Tibial artery (tissue), 4 donors: ENCODE data around the gene LARP1B.
"Not testable (repeated sequence)": the region's sequence is repeated elsewhere in the genome, so short reads cannot be mapped to it uniquely, and the experiment has no call there.

ENCODE experiments used
- DNase-seq, 2 donors: peaks; one replicate each; pipeline ENCODE4 v3.0.0-alpha.2; 2019
- H3K27ac ChIP-seq, 2 donors: fragments of 200-600 bp; sonication (generic) in 1 of 2; 1 replicate in 1 of 2; 2 replicates in 1 of 2; pipeline ENCODE4 v1.5.1; 2018 to 2019; ENCODE audit warnings: mild to moderate bottlenecking in 1 of 2
- H3K27me3 ChIP-seq, 2 donors: fragments of 200-600 bp; sonication (generic) in 1 of 2; one replicate each; pipeline versions ENCODE4 v1.5.1 to v1.6.0; 2016 to 2019
- H3K36me3 ChIP-seq, 3 donors: fragments of 200-600 bp; sonication (generic) in 2 of 3; one replicate each; pipeline ENCODE4 v1.5.1; 2016 to 2019; ENCODE audit warnings: mild to moderate bottlenecking in 2 of 3
- H3K4me1 ChIP-seq, 4 donors: fragments of 200-600 bp; sonication (generic) in 2 of 4; 1 replicate in 3 of 4; 2 replicates in 1 of 4; pipeline ENCODE4 v1.5.1; 2016 to 2019
- H3K4me3 ChIP-seq, 2 donors: fragments of 200-600 bp; sonication (generic) in 1 of 2; 1 replicate in 1 of 2; 2 replicates in 1 of 2; pipeline ENCODE4 v1.5.1; 2018 to 2019; ENCODE audit warnings: mild to moderate bottlenecking in 2 of 2
- H3K9me3 ChIP-seq, 3 donors: fragments of 200-600 bp; sonication (generic) in 1 of 3; one replicate each; pipeline ENCODE4 v1.5.1; 2016 to 2019
- intact Hi-C: fragments of 100-400 bp; cut with DNase I; formaldehyde crosslinking; loops from one replicate; pipeline ENCODE4 v1.15.0; 2023; ENCODE audit warnings: low total_unique reads
- TF ChIP-seq, protein P1 (sequence below), 2 experiments: fragments of 200-600 bp in 1 of 2; fragments of 450-650 bp in 1 of 2; IDR thresholded peaks; one replicate each; pipeline ENCODE4 v1.5.1; 2017 to 2019; ENCODE audit warnings: antibody characterized with exemption in 2 of 2, mild to moderate bottlenecking in 1 of 2, moderate library complexity in 1 of 2

The LARP1B gene

DNA sequence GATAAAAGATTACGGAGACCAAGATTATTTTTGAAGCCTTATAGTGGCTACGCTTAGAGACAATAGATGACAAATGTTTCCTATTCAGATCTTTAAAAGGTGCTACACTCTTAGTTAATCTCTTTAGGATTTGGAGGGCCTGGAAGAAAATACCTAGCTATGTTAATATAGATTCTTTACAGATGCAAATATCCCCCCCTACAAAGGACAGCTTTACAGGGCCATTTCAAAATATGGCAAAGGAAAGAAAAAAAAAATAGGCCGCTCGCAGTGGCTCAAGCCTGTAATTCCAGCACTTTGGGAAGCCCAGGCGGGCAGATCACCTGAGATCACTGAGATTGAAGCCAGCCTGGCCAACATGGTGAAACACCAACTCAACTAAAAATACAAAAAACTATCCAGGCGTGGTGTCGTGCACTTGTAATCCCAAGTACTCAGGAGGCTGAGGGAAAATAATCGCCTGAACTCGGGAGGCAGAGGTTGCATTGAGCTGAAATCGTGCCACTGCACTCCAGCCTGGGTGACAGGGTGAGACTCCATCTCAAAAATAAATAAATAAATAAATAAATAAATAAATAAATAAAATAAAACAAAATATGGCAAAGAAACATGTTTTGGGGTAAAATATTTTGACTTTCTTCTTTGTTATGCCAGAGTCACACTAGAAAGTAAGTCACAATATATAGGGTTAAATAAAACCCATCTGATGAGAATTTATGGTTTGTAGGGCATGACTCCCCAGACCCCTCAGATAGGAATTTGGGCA lies 5.5 kb upstream of the LARP1B start:
- H3K27ac ChIP-seq, H3K27me3 ChIP-seq, H3K9me3 ChIP-seq, H3K4me3 ChIP-seq, H3K36me3 ChIP-seq, intact Hi-C loops, DNase-seq, H3K4me1 ChIP-seq: not testable (repeated sequence)

DNA sequence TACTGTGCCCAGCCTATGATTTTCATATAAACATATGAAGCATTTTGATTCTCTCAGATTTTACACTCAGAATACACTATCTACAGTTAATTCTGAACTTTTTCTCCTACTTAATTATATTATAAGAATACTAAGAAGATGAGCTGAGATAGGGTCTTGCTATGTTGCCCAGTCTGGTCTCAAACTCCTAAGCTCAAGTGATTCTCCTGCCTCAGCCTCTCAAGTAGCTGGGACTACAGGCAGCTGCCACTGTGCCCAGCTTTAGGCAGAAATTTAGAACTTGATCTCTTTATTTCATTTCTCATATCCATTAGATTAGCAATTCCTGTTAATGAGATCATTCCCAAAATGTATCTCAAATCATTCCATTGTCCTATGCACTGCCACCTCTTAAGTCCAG lies 4.7 kb upstream of the LARP1B start:
- Histone ChIP-seq H3K4me1 (peaks cover 0 to 6% (median 0%) of the 10 kb centered on the region in 4 donors), H3K9me3 (no peaks in the 10 kb centered on the region), H3K27ac (no peak overlapping the region), H3K4me3 (no peak overlapping the region), H3K36me3 (no peaks in the 10 kb centered on the region), H3K27me3 (no peaks in the 10 kb centered on the region)
- intact Hi-C loops: no loop called here
- DNase-seq: no peak
- TF ChIP-seq, protein P1, sequence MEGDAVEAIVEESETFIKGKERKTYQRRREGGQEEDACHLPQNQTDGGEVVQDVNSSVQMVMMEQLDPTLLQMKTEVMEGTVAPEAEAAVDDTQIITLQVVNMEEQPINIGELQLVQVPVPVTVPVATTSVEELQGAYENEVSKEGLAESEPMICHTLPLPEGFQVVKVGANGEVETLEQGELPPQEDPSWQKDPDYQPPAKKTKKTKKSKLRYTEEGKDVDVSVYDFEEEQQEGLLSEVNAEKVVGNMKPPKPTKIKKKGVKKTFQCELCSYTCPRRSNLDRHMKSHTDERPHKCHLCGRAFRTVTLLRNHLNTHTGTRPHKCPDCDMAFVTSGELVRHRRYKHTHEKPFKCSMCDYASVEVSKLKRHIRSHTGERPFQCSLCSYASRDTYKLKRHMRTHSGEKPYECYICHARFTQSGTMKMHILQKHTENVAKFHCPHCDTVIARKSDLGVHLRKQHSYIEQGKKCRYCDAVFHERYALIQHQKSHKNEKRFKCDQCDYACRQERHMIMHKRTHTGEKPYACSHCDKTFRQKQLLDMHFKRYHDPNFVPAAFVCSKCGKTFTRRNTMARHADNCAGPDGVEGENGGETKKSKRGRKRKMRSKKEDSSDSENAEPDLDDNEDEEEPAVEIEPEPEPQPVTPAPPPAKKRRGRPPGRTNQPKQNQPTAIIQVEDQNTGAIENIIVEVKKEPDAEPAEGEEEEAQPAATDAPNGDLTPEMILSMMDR (IDR thresholded peaks at IDR 0.05): no peak

DNA sequence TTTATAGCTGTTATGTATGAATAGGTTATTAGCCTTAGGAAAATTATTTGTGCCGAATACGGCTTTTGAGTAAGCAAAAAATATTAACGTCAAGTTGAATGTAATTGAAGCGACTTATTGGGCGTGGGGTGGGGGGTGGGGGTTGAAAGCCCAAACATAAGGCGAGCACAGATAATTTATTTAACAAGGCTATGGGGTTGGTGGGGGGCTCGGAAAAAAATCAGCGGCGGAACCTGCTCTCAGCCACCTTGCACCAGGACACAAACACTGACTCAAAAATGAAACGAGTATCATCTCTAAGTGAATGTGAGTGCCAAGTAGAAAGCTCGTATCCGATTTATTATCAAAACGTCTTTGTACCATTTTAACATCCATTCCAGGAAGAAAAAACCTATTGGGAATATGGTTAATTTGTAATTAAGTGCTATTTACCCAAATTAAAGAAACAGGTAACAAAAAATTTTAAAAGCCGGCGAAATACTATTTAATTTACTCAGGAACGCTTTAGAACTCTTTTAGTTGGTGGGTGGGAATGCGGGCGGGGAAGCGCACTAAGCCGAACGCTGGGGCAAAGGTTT lies 902 bp upstream of the LARP1B start:
- intact Hi-C loops: loop anchor here (5.0 kb wide), 1 partner anchor 93 kb away; the partner anchor contains the start of genes ABHD18 and MFSD8
- TF ChIP-seq, protein P1 (IDR thresholded peaks at IDR 0.05): no peak
- H3K27me3 ChIP-seq: no peaks in the 10 kb centered on the region
- peaks cover 0 to 14% (median 5%) of the 10 kb centered on the region in 4 donors for H3K4me1 ChIP-seq
- H3K4me3 ChIP-seq: peak overlapping the region; percentile 65 to 95
- H3K36me3 ChIP-seq: no peaks in the 10 kb centered on the region
- H3K9me3 ChIP-seq: no peaks in the 10 kb centered on the region
- H3K27ac ChIP-seq: peak overlapping the region; percentile 91 to 100
- DNase-seq: no peak

DNA sequence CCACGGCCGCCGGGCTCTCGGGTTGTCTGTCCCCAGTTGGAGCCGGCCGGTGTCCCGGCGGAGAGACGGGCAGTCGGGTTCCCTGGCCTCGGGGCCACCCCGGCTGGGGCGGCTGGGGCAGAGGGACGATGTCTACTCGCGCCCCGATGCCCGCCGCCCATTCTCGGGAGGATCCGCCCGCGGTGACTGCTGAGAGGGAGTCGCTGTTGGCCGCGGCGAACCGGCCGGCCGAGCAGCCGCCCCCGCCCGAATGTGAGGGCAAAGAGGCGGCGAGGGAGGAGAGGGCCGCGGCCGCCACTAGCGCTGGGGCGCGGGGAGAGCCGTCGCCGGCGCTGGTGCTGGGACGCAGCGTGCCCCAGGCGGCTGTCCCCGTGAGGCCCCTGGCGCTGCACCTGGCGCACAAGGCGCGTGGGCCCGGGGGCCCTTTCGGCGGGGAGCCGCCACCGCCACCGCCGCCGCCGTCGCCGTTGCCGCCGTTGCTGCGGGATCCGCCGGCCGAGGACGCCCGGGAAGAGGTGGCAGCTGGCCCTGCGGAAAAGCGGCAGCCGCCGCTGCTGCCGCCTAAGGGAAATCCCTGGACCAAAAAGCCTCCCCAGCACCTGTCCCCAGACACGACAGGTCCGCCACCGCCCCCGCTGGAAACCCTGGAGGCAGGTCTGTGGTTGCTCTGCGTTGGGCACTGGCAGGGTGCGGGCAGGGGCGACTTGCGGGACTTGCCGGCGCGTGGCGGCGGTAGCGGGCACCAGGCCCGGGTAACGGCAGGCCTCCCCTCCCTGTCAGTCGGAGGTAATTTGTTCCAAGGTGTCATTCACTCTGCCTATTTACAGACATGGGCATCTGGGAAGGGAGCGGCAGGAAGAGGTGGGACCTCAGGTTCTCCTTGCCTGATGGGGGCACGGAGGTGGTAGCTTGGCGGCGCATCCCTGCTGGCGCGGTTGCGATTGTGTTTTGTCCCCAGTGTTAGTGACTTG lies 739 bp downstream of the LARP1B start:
- peaks cover 0 to 14% (median 5%) of the 10 kb centered on the region in 4 donors for H3K4me1 ChIP-seq
- peak; percentile 30 to 75 for DNase-seq
- H3K27me3 ChIP-seq: no peaks in the 10 kb centered on the region
- H3K4me3 ChIP-seq: peak overlapping the region; percentile 65 to 95
- H3K36me3 ChIP-seq: no peaks in the 10 kb centered on the region
- H3K27ac ChIP-seq: peak overlapping the region; percentile 91 to 100
- H3K9me3 ChIP-seq: no peaks in the 10 kb centered on the region
- TF ChIP-seq, protein P1 (IDR thresholded peaks at IDR 0.05): no peak
- intact Hi-C loops: loop anchor here (5.0 kb wide), 1 partner anchor 95 kb away; the partner anchor contains the start of genes ABHD18 and MFSD8

DNA sequence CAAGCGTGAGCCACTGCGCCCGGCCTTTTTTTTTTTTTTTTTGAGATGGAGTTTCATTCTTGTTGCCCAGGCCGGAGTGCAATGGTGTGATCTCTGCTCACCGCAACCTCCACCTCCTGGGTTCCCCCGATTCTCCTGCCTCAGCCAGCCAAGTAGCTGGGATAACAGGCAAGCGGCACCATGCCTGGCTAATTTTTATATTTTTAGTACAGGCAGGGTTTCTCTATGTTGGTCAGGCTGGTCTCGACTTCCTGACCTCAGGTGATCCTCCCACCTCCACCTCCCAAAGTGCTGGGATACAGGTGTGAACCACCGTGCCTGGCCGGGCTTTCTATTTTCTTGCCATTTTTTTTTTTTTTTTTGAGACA lies 5.3 kb downstream of the LARP1B start:
- DNase-seq, H3K36me3 ChIP-seq, H3K27me3 ChIP-seq, H3K4me1 ChIP-seq, intact Hi-C loops, H3K4me3 ChIP-seq, H3K9me3 ChIP-seq, H3K27ac ChIP-seq: not testable (repeated sequence)

DNA sequence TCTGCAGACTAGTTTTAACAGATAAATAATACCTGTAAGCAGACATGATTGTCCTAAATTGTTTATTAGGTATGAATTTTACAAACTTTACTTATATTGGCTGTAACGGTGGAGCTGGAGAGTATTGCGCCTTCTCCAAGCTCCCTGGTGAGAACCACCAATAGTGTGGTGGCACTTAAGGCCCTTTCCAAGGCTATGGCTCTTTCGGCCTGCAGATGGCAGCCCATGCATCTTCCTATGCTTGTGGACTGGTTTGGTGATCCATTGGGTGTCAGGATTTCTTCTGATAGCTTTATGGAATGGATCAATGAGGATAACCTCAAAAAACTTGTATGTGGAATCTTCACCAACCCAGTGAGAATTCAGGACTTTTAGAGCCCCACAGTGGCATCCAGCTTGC lies 7.8 kb downstream of the LARP1B start:
- TF ChIP-seq, protein P1 (IDR thresholded peaks at IDR 0.05): no peak
- Histone ChIP-seq H3K9me3 (no peaks in the 10 kb centered on the region), H3K27ac (no peak overlapping the region), H3K4me1 (no peaks in the 10 kb centered on the region), H3K27me3 (no peaks in the 10 kb centered on the region), H3K36me3 (no peaks in the 10 kb centered on the region), H3K4me3 (no peak overlapping the region)
- DNase-seq: no peak
- intact Hi-C loops: no loop called here
